ENCODE data around the gene ABTB2.

- no peak for TF ChIP-seq ZNF274 (IDR thresholded peaks at IDR 0.05; ENCODE audit: insufficient read depth, insufficient read length)
- no peak for TF ChIP-seq ESRRA (IDR thresholded peaks at IDR 0.05; ENCODE audit: low read length)
Measured at GRCh38 chr11:34274712-34275398, 83.0 kb downstream of the ABTB2 start.
